ENCODE data around the gene CYP2W1. TPM values are rescaled to one million over a fixed set of nuclear protein-coding genes. Genes with fewer than 3 reads are reported as not detected.
A peak's percentile ranks its signal among the peaks of the same experiment; 100 is the strongest.

Gene CYP2W1
- polyA plus RNA-seq, 1 donor from 2014 or later, result not detected

GRCh38 chr7:968205-969105, 14.5 kb upstream of the CYP2W1 start:
- H3K27me3 Mint-ChIP-seq, result peaks cover 2% of the 10 kb centered on the region
- H3K36me3 Mint-ChIP-seq, result peaks cover 6% of the 10 kb centered on the region
- H3K9me3 Mint-ChIP-seq, result no peaks in the 10 kb centered on the region
- H3K4me3 Mint-ChIP-seq, result no peak overlapping the region
- H3K4me1 Mint-ChIP-seq, result peaks cover 19 to 29% (median 22%) of the 10 kb centered on the region in 3 donors
- peak overlapping the region in 1 of 3 donors; percentile 31 for H3K27ac Mint-ChIP-seq

DNA sequence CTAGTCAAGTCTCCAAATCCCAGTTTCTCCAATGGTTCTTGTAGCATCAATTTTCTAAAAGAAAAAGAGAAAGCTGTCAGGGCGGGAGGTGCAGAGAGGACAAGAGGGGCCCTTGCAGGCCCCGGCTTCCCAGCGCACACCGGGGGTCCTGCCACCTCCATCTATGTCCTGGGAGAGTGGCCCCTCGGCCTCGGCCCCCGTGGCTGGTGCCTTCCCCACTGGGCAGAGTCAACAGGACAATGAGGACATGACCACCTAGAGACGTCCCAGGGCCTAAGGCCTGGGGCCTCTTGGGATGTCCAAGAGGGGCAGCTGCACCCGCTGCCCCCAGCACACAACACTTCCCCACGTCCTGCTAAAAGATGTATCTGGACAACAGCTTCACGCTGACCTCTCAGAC, 13.6 kb upstream of the CYP2W1 start:
- Mint-ChIP-seq H3K27me3 (no peaks in the 10 kb centered on the region), H3K36me3 (peaks cover 6% of the 10 kb centered on the region), H3K4me1 (peaks cover 16 to 29% (median 22%) of the 10 kb centered on the region in 3 donors), H3K4me3 (no peak overlapping the region), H3K9me3 (no peaks in the 10 kb centered on the region), H3K27ac (no peak overlapping the region)

DNA sequence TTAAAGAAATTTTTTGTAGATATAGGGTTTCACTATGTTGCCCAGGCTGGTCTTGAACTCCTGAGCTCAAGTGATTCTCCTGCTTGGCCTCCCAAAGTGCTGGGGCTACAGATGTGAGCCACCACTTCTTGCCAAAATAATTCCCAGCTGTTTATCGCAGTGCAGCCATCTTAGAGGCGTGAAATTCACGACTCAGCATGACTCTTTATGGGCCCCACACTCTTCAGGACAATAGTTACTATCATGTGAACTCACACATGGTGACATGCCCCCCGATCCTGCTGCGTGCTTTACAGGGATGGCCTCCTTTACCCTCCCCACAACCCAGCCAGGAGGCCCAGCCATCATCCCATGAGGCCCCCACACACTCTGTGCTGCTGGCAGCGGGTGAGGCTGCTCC, 12.2 kb upstream of the CYP2W1 start:
- H3K27ac Mint-ChIP-seq, result peak overlapping the region in 2 of 3 donors; percentile 54 to 63
- H3K4me1 Mint-ChIP-seq, result peaks cover 12 to 19% (median 17%) of the 10 kb centered on the region in 3 donors
- peak overlapping the region in 1 of 4 donors; percentile 73 for H3K4me3 Mint-ChIP-seq
- H3K9me3 Mint-ChIP-seq, result no peaks in the 10 kb centered on the region
- H3K27me3 Mint-ChIP-seq, result no peaks in the 10 kb centered on the region
- peaks cover 6% of the 10 kb centered on the region for H3K36me3 Mint-ChIP-seq

GRCh38 chr7:972110-972509, 10.9 kb upstream of the CYP2W1 start:
- Mint-ChIP-seq H3K4me1 (peaks cover 9 to 16% (median 15%) of the 10 kb centered on the region in 3 donors), H3K27me3 (no peaks in the 10 kb centered on the region), H3K27ac (peak overlapping the region in 1 of 3 donors; percentile 61), H3K9me3 (no peaks in the 10 kb centered on the region), H3K4me3 (peak overlapping the region in 1 of 4 donors; percentile 68), H3K36me3 (peaks cover 6% of the 10 kb centered on the region)

- Mint-ChIP-seq H3K27ac (peak overlapping the region in 1 of 3 donors; percentile 45), H3K36me3 (peaks cover 4% of the 10 kb centered on the region), H3K27me3 (no peaks in the 10 kb centered on the region), H3K4me3 (peak overlapping the region in 3 of 4 donors; percentile 44 to 68 (median 49)), H3K9me3 (no peaks in the 10 kb centered on the region), H3K4me1 (peaks cover 10 to 16% (median 15%) of the 10 kb centered on the region in 3 donors)
Measured at GRCh38 chr7:972676-973309, 10.2 kb upstream of the CYP2W1 start.

DNA sequence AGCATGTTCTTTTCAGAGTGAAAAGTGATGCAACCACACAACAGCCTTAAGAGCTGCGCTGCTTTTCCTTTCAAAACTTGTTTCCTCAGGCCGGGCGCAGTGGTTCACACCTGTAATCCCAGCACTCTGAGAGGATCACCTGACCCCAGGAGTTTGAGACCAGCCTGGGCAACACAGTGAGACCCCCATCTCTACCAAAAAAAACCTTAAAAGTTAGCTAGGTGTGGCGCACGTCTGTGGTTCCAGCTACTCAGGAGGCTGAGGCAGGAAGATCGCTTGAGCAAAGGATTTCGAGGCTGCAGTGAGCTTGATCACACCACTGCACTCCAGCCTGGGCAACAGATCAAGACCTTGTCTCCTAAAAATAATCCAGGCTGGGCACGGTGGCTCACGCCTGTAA, 9.7 kb upstream of the CYP2W1 start:
- Mint-ChIP-seq H3K27ac (peak overlapping the region in 2 of 3 donors; percentile 45 to 46), H3K4me1 (peaks cover 13 to 16% (median 15%) of the 10 kb centered on the region in 3 donors), H3K9me3 (no peaks in the 10 kb centered on the region), H3K4me3 (peak overlapping the region in 2 of 4 donors; percentile 44 to 49), H3K36me3 (peaks cover 3% of the 10 kb centered on the region), H3K27me3 (no peaks in the 10 kb centered on the region)

DNA sequence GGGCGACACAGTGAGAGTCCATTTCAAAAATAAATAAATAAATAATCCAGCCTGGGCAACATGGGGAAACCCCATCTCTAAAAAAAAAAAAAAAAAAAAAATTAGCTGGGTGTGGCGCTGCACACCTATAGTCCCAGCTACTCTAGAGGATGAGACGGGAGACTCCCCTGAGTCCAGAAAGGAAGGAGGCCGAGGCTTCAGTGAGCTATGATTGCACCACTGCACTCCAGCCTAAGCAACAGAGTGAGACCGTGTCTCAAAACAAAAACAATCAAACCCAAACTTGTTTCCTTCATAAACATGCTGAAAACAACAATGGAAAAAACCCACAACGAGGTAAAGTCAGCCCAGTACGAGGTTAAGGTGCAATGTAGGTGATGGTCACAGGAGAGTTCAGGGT, 8.8 kb upstream of the CYP2W1 start:
- H3K4me3 Mint-ChIP-seq, result peak overlapping the region; percentile 89 to 97 (median 94)
- peak overlapping the region; percentile 84 to 98 (median 94) for H3K27ac Mint-ChIP-seq
- peaks cover 3% of the 10 kb centered on the region for H3K36me3 Mint-ChIP-seq
- H3K27me3 Mint-ChIP-seq, result no peaks in the 10 kb centered on the region
- no peaks in the 10 kb centered on the region for H3K9me3 Mint-ChIP-seq
- H3K4me1 Mint-ChIP-seq, result peaks cover 13 to 16% (median 15%) of the 10 kb centered on the region in 3 donors

- Mint-ChIP-seq H3K9me3 (no peaks in the 10 kb centered on the region), H3K27me3 (no peaks in the 10 kb centered on the region), H3K4me1 (peaks cover 13 to 16% (median 15%) of the 10 kb centered on the region in 3 donors), H3K36me3 (peaks cover 2% of the 10 kb centered on the region), H3K4me3 (peak within 1 kb of the TSS; percentile 89 to 97 (median 94)), H3K27ac (peak within 1 kb of the TSS; percentile 84 to 98 (median 94))
Measured at GRCh38 chr7:974820-975681, 7.9 kb upstream of the CYP2W1 start, which contains the start of gene COX19. Gene COX19, minus strand, starts transcription at chr7:975549. Its CDS starts 40 bp downstream, at chr7:975509.

GRCh38 chr7:975702-976473, 7.1 kb upstream of the CYP2W1 start:
- Mint-ChIP-seq H3K27me3 (peaks cover 2% of the 10 kb centered on the region), H3K36me3 (peaks cover 1% of the 10 kb centered on the region), H3K4me1 (peaks cover 13 to 20% (median 17%) of the 10 kb centered on the region in 3 donors), H3K4me3 (peak overlapping the region; percentile 70 to 97 (median 86)), H3K9me3 (no peaks in the 10 kb centered on the region), H3K27ac (peak overlapping the region in 2 of 3 donors; percentile 84 to 86)

DNA sequence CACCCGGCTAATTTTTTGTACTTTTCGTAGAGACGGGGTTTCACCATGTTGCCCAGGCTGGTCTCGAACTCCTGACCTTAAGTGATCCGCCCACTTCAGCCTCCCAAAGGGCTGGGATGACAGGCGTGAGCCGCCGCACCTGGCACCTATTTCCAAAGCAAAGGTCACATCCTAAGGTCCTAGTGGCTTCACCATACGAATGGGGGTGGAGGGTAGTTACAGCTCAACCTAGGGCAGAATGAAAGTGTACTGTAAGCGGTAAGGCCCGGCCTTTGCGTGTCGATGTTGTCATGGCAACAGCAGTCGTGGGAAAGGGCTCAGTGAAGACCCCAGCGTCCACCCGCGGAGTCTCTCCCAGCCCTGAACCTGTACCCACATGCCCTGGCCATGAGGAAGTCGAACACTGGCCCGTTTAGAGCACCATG, 6.1 kb upstream of the CYP2W1 start:
- Mint-ChIP-seq H3K27ac (peak overlapping the region in 2 of 3 donors; percentile 76 to 86), H3K9me3 (no peaks in the 10 kb centered on the region), H3K4me1 (peaks cover 12 to 15% (median 14%) of the 10 kb centered on the region in 3 donors), H3K27me3 (peaks cover 2% of the 10 kb centered on the region), H3K4me3 (peak overlapping the region in 1 of 4 donors; percentile 82), H3K36me3 (peaks cover 1% of the 10 kb centered on the region)

GRCh38 chr7:977326-978048, 5.5 kb upstream of the CYP2W1 start:
- Mint-ChIP-seq H3K4me1 (peaks cover 6 to 12% (median 11%) of the 10 kb centered on the region in 3 donors), H3K27me3 (peaks cover 2% of the 10 kb centered on the region), H3K4me3 (peak overlapping the region in 1 of 4 donors; percentile 49), H3K36me3 (no peaks in the 10 kb centered on the region), H3K9me3 (no peaks in the 10 kb centered on the region), H3K27ac (peak overlapping the region in 2 of 3 donors; percentile 67 to 86)

DNA sequence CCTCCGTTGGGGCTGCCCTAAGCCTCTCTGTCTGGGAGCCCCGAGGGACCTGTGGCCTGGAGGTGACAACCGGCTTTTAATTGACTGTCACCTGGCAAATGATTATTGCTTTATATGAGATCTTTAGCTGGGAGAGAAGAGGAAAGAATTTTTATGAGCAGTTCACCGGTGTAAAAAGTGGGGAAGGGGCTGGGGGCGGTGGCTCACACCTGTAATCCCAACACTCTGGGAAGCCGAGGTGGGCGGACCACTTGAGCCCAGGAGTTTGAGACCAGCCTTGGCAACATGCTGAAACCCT, 5.0 kb upstream of the CYP2W1 start:
- peaks cover 4 to 10% (median 8%) of the 10 kb centered on the region in 3 donors for H3K4me1 Mint-ChIP-seq
- H3K27ac Mint-ChIP-seq, result peak overlapping the region in 2 of 3 donors; percentile 67 to 86
- peak overlapping the region in 1 of 4 donors; percentile 49 for H3K4me3 Mint-ChIP-seq
- no peaks in the 10 kb centered on the region for H3K36me3 Mint-ChIP-seq
- H3K27me3 Mint-ChIP-seq, result peaks cover 2% of the 10 kb centered on the region
- no peaks in the 10 kb centered on the region for H3K9me3 Mint-ChIP-seq

DNA sequence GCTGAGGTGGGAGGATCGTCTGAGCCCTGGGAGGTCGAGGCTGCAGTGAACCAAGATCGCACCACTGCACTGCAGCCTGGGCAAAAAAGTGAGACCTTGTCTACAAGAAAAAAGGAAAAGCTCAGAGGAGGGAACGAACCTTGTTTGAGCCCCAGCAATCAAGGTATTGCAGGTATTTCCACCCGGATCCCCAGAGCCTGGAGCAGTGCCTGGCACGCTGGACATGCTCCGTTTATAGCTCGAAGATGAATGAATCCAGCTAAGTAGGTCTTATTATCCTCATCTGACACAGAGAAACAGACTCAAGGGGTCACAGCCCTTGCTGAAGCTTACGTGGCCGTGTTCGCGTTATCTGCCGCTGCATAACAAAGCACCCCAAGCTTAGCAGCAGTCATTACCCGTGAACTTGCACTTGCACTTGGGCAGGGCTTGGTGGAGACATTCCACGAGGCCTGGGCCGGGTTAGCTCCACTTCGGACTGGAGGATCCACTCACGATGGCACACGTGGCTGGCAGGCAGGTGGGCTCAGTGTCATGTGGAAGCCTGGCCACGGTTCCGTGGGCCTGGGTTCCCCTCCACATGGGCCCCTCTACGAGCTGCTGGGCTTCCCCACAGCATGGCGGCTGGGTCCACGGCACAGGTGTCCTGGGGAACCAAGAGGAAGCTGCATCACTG, 4.4 kb upstream of the CYP2W1 start:
- H3K4me1 Mint-ChIP-seq, result peaks cover 4 to 10% (median 6%) of the 10 kb centered on the region in 3 donors
- H3K27me3 Mint-ChIP-seq, result peaks cover 2% of the 10 kb centered on the region
- H3K36me3 Mint-ChIP-seq, result no peaks in the 10 kb centered on the region
- H3K9me3 Mint-ChIP-seq, result no peaks in the 10 kb centered on the region
- peak overlapping the region in 2 of 4 donors; percentile 49 to 58 for H3K4me3 Mint-ChIP-seq
- no peak overlapping the region for H3K27ac Mint-ChIP-seq
